Measurements from ENCODE around the gene RFNG. TPM values are rescaled to one million over a fixed set of nuclear protein-coding genes. Genes with fewer than 3 reads are reported as not detected.
A peak's percentile ranks its signal among the peaks of the same experiment; 100 is the strongest.

Gene RFNG
- total and polyA plus RNA-seq, 2 of the 13 experiments (the other 11 are each of a cell fraction or from before 2014, with no cell fraction given), result 61.4 to 64.0 TPM

- TF ChIP-seq HNRNPUL1 (IDR thresholded peaks at IDR 0.05; ENCODE audit: low read depth, low read length) (no peak), ZSCAN25 (CRISPR knock-in tag; IDR thresholded peaks at IDR 0.05) (no peak; the same call in none of the 2 replicates), NFE2L1 (CRISPR knock-in tag; IDR thresholded peaks at IDR 0.05; ENCODE audit: borderline replicate concordance) (0 out of 2 replicates have a peak, but pooled peaks have one; percentile 23), ZNF251 (CRISPR knock-in tag; IDR thresholded peaks at IDR 0.05) (no peak), ZC3H4 (CRISPR knock-in tag; IDR thresholded peaks at IDR 0.05; ENCODE audit: borderline replicate concordance) (no peak), ARID2 (CRISPR knock-in tag; IDR thresholded peaks at IDR 0.05; ENCODE audit: borderline replicate concordance) (peak; percentile 96), ZNF292 (CRISPR knock-in tag; IDR thresholded peaks at IDR 0.05; ENCODE audit: borderline replicate concordance, low read depth) (no peak; the same call in 1 of the 2 replicates), ZBTB20 (CRISPR knock-in tag; IDR thresholded peaks at IDR 0.05; ENCODE audit: borderline replicate concordance, low read depth) (no peak), TEAD3 (CRISPR knock-in tag; optimal IDR thresholded peaks at IDR 0.05; ENCODE audit: borderline replicate concordance) (no peak), ZBTB7A (CRISPR knock-in tag; IDR thresholded peaks at IDR 0.05) (no peak), ELF1 (CRISPR knock-in tag; IDR thresholded peaks at IDR 0.05) (no peak; the same call in 1 of the 2 replicates), ZNF232 (CRISPR knock-in tag; IDR thresholded peaks at IDR 0.05; ENCODE audit: borderline replicate concordance) (no peak), ZNF235 (CRISPR knock-in tag; IDR thresholded peaks at IDR 0.05; ENCODE audit: borderline replicate concordance) (0 out of 2 replicates have a peak, but pooled peaks have one; percentile 83), ZKSCAN1 (IDR thresholded peaks at IDR 0.05; ENCODE audit: low read length) (no peak), PRMT3 (CRISPR knock-in tag; IDR thresholded peaks at IDR 0.05; ENCODE audit: borderline replicate concordance, low read depth) (0 out of 2 replicates have a peak, but pooled peaks have one; percentile 34), ZNF124 (CRISPR knock-in tag; IDR thresholded peaks at IDR 0.05) (no peak), ZNF12 (CRISPR knock-in tag; IDR thresholded peaks at IDR 0.05) (no peak), SIX1 (CRISPR knock-in tag; IDR thresholded peaks at IDR 0.05; ENCODE audit: borderline replicate concordance) (no peak), ZNF761 (CRISPR knock-in tag; conservative IDR thresholded peaks at IDR 0.05) (0 out of 2 replicates have a peak, but pooled peaks have one; percentile 73)
- TF ChIP-seq, protein P1, sequence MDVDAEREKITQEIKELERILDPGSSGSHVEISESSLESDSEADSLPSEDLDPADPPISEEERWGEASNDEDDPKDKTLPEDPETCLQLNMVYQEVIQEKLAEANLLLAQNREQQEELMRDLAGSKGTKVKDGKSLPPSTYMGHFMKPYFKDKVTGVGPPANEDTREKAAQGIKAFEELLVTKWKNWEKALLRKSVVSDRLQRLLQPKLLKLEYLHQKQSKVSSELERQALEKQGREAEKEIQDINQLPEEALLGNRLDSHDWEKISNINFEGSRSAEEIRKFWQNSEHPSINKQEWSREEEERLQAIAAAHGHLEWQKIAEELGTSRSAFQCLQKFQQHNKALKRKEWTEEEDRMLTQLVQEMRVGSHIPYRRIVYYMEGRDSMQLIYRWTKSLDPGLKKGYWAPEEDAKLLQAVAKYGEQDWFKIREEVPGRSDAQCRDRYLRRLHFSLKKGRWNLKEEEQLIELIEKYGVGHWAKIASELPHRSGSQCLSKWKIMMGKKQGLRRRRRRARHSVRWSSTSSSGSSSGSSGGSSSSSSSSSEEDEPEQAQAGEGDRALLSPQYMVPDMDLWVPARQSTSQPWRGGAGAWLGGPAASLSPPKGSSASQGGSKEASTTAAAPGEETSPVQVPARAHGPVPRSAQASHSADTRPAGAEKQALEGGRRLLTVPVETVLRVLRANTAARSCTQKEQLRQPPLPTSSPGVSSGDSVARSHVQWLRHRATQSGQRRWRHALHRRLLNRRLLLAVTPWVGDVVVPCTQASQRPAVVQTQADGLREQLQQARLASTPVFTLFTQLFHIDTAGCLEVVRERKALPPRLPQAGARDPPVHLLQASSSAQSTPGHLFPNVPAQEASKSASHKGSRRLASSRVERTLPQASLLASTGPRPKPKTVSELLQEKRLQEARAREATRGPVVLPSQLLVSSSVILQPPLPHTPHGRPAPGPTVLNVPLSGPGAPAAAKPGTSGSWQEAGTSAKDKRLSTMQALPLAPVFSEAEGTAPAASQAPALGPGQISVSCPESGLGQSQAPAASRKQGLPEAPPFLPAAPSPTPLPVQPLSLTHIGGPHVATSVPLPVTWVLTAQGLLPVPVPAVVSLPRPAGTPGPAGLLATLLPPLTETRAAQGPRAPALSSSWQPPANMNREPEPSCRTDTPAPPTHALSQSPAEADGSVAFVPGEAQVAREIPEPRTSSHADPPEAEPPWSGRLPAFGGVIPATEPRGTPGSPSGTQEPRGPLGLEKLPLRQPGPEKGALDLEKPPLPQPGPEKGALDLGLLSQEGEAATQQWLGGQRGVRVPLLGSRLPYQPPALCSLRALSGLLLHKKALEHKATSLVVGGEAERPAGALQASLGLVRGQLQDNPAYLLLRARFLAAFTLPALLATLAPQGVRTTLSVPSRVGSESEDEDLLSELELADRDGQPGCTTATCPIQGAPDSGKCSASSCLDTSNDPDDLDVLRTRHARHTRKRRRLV (CRISPR knock-in tag; IDR thresholded peaks at IDR 0.05), result no peak
- TF ChIP-seq, protein P2, sequence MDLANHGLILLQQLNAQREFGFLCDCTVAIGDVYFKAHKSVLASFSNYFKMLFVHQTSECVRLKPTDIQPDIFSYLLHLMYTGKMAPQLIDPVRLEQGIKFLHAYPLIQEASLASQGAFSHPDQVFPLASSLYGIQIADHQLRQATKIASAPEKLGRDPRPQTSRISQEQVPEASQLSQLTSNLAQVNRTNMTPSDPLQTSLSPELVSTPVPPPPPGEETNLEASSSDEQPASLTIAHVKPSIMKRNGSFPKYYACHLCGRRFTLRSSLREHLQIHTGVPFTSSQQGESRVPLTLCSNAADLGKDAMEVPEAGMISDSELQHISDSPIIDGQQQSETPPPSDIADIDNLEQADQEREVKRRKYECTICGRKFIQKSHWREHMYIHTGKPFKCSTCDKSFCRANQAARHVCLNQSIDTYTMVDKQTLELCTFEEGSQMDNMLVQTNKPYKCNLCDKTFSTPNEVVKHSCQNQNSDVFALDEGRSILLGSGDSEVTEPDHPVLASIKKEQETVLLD (CRISPR knock-in tag; IDR thresholded peaks at IDR 0.05; ENCODE audit: low read depth), result no peak
- TF ChIP-seq, protein P3, sequence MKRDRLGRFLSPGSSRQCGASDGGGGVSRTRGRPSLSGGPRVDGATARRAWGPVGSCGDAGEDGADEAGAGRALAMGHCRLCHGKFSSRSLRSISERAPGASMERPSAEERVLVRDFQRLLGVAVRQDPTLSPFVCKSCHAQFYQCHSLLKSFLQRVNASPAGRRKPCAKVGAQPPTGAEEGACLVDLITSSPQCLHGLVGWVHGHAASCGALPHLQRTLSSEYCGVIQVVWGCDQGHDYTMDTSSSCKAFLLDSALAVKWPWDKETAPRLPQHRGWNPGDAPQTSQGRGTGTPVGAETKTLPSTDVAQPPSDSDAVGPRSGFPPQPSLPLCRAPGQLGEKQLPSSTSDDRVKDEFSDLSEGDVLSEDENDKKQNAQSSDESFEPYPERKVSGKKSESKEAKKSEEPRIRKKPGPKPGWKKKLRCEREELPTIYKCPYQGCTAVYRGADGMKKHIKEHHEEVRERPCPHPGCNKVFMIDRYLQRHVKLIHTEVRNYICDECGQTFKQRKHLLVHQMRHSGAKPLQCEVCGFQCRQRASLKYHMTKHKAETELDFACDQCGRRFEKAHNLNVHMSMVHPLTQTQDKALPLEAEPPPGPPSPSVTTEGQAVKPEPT (CRISPR knock-in tag; IDR thresholded peaks at IDR 0.05; ENCODE audit: low read depth), result peak; percentile 67; the same call in 1 of the 2 replicates
These were observed 28.0 kb downstream of the RFNG start (continued) for GRCh38 chr17:82023447-82024241.
